Tibial artery (tissue), 4 donors: ENCODE data around the gene INPP4A.

Experiments used
- DNase-seq, 2 donors: peaks; one replicate each; pipeline ENCODE4 v3.0.0-alpha.2; 2019
- H3K27ac ChIP-seq, 2 donors: fragments of 200-600 bp; sonication (generic) in 1 of 2; 1 replicate in 1 of 2; 2 replicates in 1 of 2; pipeline ENCODE4 v1.5.1; 2018 to 2019; ENCODE audit warnings: mild to moderate bottlenecking in 1 of 2
- H3K27me3 ChIP-seq, 2 donors: fragments of 200-600 bp; sonication (generic) in 1 of 2; one replicate each; pipeline versions ENCODE4 v1.5.1 to v1.6.0; 2016 to 2019
- H3K36me3 ChIP-seq, 3 donors: fragments of 200-600 bp; sonication (generic) in 2 of 3; one replicate each; pipeline ENCODE4 v1.5.1; 2016 to 2019; ENCODE audit warnings: mild to moderate bottlenecking in 2 of 3
- H3K4me1 ChIP-seq, 4 donors: fragments of 200-600 bp; sonication (generic) in 2 of 4; 1 replicate in 3 of 4; 2 replicates in 1 of 4; pipeline ENCODE4 v1.5.1; 2016 to 2019
- H3K4me3 ChIP-seq, 2 donors: fragments of 200-600 bp; sonication (generic) in 1 of 2; 1 replicate in 1 of 2; 2 replicates in 1 of 2; pipeline ENCODE4 v1.5.1; 2018 to 2019; ENCODE audit warnings: mild to moderate bottlenecking in 2 of 2
- H3K9me3 ChIP-seq, 3 donors: fragments of 200-600 bp; sonication (generic) in 1 of 3; one replicate each; pipeline ENCODE4 v1.5.1; 2016 to 2019
- CTCF ChIP-seq, 2 experiments: fragments of 200-600 bp in 1 of 2; fragments of 450-650 bp in 1 of 2; IDR thresholded peaks; one replicate each; pipeline ENCODE4 v1.5.1; 2017 to 2019; ENCODE audit warnings: antibody characterized with exemption in 2 of 2, mild to moderate bottlenecking in 1 of 2, moderate library complexity in 1 of 2
- intact Hi-C: fragments of 100-400 bp; cut with DNase I; formaldehyde crosslinking; loops from one replicate; pipeline ENCODE4 v1.15.0; 2023; ENCODE audit warnings: low total_unique reads

Gene INPP4A

GRCh38 chr2:98564541-98565132 is 120.0 kb downstream of the INPP4A start:
- Histone ChIP-seq H3K4me1 (peaks cover 0 to 42% (median 20%) of the 10 kb centered on the region in 4 donors), H3K27me3 (no peaks in the 10 kb centered on the region), H3K36me3 (peaks cover 17 to 65% (median 51%) of the 10 kb centered on the region in 3 donors), H3K9me3 (no peaks in the 10 kb centered on the region), H3K4me3 (no peak overlapping the region), H3K27ac (no peak overlapping the region)
- DNase-seq, result peak; percentile 14 to 45
- no peak for TF ChIP-seq CTCF (IDR thresholded peaks at IDR 0.05)
- intact Hi-C loops, result loop anchor here (5.0 kb wide), 1 partner anchor 43 kb away; the partner anchor contains the start of genes COA5 and UNC50

DNA sequence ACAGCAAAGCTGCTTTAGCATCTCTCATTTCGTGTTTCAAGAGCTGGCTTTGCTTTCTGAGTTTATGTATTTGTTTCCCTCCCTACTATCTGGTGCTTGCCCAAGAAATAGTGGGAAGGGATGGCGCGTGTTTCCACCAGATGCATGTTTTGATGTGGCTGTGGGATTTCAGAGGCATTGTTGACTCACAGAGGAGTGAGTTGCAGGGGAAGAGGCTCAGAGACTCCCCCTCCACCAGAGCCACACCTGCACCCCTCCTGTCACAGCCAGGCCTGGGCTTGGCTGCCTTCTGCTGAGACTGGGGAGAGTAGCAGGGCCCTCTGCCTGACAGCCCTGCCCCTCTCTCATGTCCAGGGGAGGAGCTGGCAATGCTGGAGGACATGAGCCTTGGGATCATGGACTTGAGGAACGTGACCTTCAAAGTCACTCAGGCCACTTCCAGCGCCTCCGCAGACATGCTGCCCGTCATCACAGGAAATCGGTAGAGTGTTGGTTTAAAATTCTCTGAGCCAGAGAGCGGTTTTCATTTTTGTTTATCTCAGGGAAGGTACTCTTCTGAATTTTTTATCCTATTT is 120.7 kb downstream of the INPP4A start:
- Histone ChIP-seq H3K4me1 (peaks cover 0 to 35% (median 20%) of the 10 kb centered on the region in 4 donors), H3K27ac (no peak overlapping the region), H3K9me3 (no peaks in the 10 kb centered on the region), H3K36me3 (peaks cover 17 to 73% (median 59%) of the 10 kb centered on the region in 3 donors), H3K27me3 (no peaks in the 10 kb centered on the region), H3K4me3 (no peak overlapping the region)
- intact Hi-C loops, result no loop called here
- TF ChIP-seq CTCF (IDR thresholded peaks at IDR 0.05), result no peak
- DNase-seq, result peak in 1 of 2 donors; percentile 24

DNA sequence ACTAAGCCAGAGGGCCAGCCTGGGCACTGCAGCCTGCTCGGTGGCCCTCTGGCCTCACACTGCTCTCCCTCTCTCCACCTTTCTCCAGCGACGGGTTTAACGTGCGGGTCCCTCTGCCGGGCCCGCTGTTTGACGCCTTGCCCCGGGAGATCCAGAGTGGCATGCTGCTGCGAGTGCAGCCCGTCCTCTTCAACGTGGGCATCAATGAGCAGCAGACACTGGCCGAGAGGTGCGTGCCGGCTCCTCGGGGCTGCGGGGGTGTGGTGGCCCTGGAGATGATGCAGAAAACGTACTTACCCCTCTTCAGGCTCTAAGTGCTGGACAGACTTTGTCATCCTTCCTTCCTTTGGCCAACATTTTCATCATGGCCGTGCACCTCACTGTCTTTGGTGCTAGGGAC is 121.3 kb downstream of the INPP4A start:
- Histone ChIP-seq H3K27ac (no peak overlapping the region), H3K4me1 (peaks cover 0 to 29% (median 15%) of the 10 kb centered on the region in 4 donors), H3K36me3 (peaks cover 17 to 78% (median 61%) of the 10 kb centered on the region in 3 donors), H3K9me3 (no peaks in the 10 kb centered on the region), H3K4me3 (no peak overlapping the region), H3K27me3 (no peaks in the 10 kb centered on the region)
- no peak for TF ChIP-seq CTCF (IDR thresholded peaks at IDR 0.05)
- peak in 1 of 2 donors; percentile 48 for DNase-seq
- intact Hi-C loops, result no loop called here

DNA sequence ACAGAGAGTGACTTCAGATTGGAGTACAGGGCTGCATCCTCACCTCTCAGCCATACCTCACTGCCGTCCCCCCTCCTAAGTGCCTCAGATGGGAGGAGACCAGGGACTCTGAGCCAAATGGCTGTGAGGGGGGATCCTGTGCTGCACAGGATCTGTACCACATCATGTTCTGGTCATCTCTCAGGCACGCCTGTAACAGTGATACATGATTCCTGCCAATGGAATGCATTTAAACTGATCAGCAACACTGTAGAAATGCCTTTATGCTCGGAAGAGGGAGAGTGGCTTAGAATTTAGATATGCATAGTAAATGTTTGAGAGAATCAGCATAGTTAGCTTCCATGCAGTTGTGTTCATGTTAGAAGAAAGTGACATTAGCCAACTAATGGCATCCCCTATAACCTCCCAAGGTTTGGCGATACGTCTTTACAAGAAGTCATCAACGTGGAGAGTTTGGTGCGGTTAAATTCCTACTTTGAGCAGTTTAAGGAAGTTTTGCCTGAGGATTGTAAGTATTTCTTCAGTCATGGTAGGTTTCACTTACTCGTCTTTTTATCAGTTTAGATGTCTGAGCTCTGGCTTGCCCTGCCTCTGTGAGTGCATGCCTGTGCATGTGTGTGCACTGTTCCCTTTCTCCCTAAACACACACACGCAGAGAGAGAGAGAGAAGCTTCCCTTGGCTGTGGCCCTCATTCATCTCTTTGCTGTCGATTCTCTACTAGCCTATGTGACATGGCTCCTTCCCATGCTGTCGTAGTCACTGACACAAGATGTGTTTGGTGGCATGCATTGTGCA is 123.7 kb downstream of the INPP4A start:
- Histone ChIP-seq H3K9me3 (no peaks in the 10 kb centered on the region), H3K27me3 (no peaks in the 10 kb centered on the region), H3K27ac (no peak overlapping the region), H3K4me1 (peaks cover 0 to 5% (median under 1%) of the 10 kb centered on the region in 4 donors), H3K36me3 (peaks cover 24 to 100% (median 81%) of the 10 kb centered on the region in 3 donors), H3K4me3 (no peak overlapping the region)
- no peak for TF ChIP-seq CTCF (IDR thresholded peaks at IDR 0.05)
- intact Hi-C loops, result no loop called here
- DNase-seq, result peak in 1 of 2 donors; percentile 23

- peak in 1 of 2 donors; percentile 34 for DNase-seq
- intact Hi-C loops, result no loop called here
These were observed 124.6 kb downstream of the INPP4A start for GRCh38 chr2:98569197-98569793.

More at GRCh38 chr2:98569197-98569793, 124.6 kb downstream of the INPP4A start:
- TF ChIP-seq CTCF (IDR thresholded peaks at IDR 0.05), result peak; percentile 56 to 73
- no peaks in the 10 kb centered on the region for H3K9me3 ChIP-seq
- peaks cover 32 to 100% (median 84%) of the 10 kb centered on the region in 3 donors for H3K36me3 ChIP-seq
- H3K27ac ChIP-seq, result no peak overlapping the region
- H3K27me3 ChIP-seq, result no peaks in the 10 kb centered on the region
- H3K4me3 ChIP-seq, result no peak overlapping the region
- H3K4me1 ChIP-seq, result no peaks in the 10 kb centered on the region
